NCI-H82 treated with DMSO at 0.1 percent for 48 hours (cell line): ENCODE data around the gene CDH16.

Experiments
- DNase-seq: peaks from one replicate; lab custom pipeline; 2025; ENCODE audit not compliant: unreplicated experiment; lab: John Stamatoyannopoulos, UW

Gene CDH16

GRCh38 chr16:66913081-66913480 is 5.6 kb downstream of the CDH16 start:
- no peak for DNase-seq

- DNase-seq: no peak
Measured at GRCh38 chr16:66911801-66912200, 6.9 kb downstream of the CDH16 start.

- no peak for DNase-seq
Measured at GRCh38 chr16:66911112-66911511, 7.6 kb downstream of the CDH16 start.

- no peak for DNase-seq
Measured at GRCh38 chr16:66910175-66910940, 8.3 kb downstream of the CDH16 start.

- DNase-seq: no peak
Measured at GRCh38 chr16:66908762-66909559, 9.7 kb downstream of the CDH16 start.

GRCh38 chr16:66908116-66908515 is 10.6 kb downstream of the CDH16 start:
- DNase-seq: no peak

- DNase-seq: no peak
Measured at GRCh38 chr16:66906916-66907836, 11.5 kb downstream of the CDH16 start.

- peak; percentile 87 for DNase-seq
Measured at GRCh38 chr16:66905633-66906539, 12.8 kb downstream of the CDH16 start.

GRCh38 chr16:66904846-66905632 is 13.6 kb downstream of the CDH16 start:
- no peak for DNase-seq

- no peak for DNase-seq
Measured at GRCh38 chr16:66904428-66904845, 14.2 kb downstream of the CDH16 start.

GRCh38 chr16:66903544-66904427 is 14.9 kb downstream of the CDH16 start:
- no peak for DNase-seq

- peak; percentile 48 for DNase-seq
Measured at GRCh38 chr16:66902648-66903543, 15.8 kb downstream of the CDH16 start.

GRCh38 chr16:66901626-66902025 is 17.1 kb downstream of the CDH16 start:
- no peak for DNase-seq

- DNase-seq: peak; percentile 60
Measured at GRCh38 chr16:66900721-66901441, 17.8 kb downstream of the CDH16 start.

- peak; percentile 70 for DNase-seq
Measured at GRCh38 chr16:66899945-66900710, 18.6 kb downstream of the CDH16 start.
